GM21529 (cell line): ENCODE results near the gene RELL2.

ENCODE experiments used
- ATAC-seq: cut with Tn5 transposase; IDR thresholded peaks from one replicate; pipeline ENCODE4 v1.9.1; 2021; ENCODE audit not compliant: unreplicated experiment

Gene RELL2

GRCh38 chr5:141675672-141676071, 38.9 kb downstream of the RELL2 start:
- no peak for ATAC-seq

DNA sequence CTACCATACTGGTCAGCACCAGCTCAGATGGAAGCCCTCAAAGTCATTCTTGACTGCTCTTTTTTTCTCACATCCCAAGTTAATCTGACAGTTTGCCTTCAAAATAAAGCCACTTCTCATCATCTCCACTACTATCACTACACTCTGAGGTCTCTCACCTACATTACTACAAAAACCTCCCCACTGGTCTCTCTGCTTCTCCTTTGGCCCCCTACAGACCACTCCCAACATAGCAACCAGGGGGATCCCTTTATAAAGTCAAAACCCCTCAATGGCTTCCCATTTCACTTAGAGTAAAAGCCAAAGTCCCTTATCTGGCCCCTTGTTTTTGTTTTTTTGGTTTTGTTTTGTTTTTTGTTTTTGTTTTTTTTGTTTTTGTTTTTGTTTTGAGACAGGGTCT, 40.6 kb downstream of the RELL2 start:
- no peak for ATAC-seq

- ATAC-seq, result no peak
Measured at GRCh38 chr5:141680178-141680577, 43.4 kb downstream of the RELL2 start.

- ATAC-seq, result no peak
Measured at GRCh38 chr5:141680751-141681201, 44.0 kb downstream of the RELL2 start.

GRCh38 chr5:141681295-141681694, 44.5 kb downstream of the RELL2 start:
- ATAC-seq, result no peak

DNA sequence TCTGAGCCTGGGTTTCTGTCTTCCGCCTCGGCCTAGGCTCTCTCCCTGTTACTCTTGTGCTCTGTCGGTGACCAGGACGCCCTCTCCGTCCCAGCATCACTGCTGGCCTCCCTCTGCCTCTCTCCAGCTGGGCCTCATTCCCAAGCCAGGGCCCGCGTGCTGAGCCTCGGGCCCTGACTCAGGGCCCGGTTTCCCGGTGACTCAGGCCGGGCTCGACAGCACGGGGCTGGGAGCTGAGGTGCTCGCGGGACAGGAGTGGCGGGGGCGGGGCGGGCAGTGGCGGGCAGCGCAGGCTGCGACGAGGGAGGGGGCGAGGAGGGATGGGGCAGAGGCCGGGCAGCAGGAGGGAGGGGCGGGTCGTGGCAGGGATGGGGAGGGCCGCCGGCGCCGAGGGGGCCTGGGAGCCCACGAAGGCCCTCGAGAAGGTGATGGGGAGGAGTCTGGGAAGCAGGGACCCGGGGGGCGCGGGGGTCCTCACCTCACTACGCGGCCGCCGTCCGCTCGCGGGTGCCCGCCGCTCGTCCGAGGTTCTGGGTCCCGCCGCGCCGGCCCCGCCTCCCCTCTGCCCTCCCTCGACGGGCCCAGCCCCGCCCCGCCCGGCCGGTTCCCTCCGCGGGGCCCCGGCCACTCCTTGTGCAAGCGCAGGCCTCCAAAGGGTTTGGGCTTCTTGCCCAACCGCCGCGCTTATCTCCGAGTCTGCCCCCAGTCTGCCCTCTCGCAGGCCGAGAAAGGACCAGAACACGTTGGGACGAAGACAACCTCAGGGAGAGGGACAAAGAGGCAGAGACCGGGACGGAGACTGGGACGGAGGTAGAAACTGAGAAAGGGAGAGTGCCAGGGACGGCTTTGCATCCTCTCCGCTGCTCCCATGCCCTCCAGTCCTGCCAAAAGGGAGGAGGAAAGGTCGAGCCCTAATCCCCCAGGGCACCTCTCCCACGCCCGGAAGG, 45.2 kb downstream of the RELL2 start, which contains the start of gene ARAP3:
Gene ARAP3 (minus strand): TSS at position 536 of the 947 bp plus-strand sequence. CDS start 1,744 bp downstream, outside the sequence.
- ATAC-seq, result no peak

GRCh38 chr5:141683596-141684141, 46.9 kb downstream of the RELL2 start:
- no peak for ATAC-seq

DNA sequence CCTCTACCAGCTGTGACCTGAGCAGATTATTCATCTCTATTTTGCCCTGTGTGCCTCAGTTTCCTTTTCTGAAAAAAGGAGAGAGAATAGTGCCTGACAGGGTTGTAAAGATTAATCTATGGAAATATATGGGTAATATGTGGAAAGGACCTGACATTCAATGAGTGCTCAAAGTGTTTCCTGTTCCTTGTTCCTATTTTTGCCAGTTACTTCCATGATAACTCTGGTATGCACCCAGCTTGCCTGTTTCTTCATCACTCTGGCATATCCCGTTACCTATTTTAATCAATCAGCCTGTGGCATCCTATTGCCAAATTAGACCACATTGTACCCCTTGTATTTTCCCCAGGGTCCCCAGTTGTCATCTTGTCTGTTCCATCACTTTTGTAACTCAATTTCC, 48.8 kb downstream of the RELL2 start:
- no peak for ATAC-seq

- no peak for ATAC-seq
Measured at GRCh38 chr5:141686648-141687416, 50.0 kb downstream of the RELL2 start.
